Mesendoderm (in vitro differentiated cells): ENCODE data around the gene CDC40.
A peak's percentile ranks its signal among the peaks of the same experiment; 100 is the strongest.

Experiments
- DNase-seq: peaks from one replicate; pipeline ENCODE4 v3.0.0; 2013
- H2AK5ac ChIP-seq: 2 replicates; pipeline ENCODE4 v1.6.1; 2013; ENCODE audit warnings: low read length, inconsistent platforms
- H2BK120ac ChIP-seq: 2 replicates; pipeline ENCODE4 v1.6.1; 2013; ENCODE audit warnings: low read depth, mild to moderate bottlenecking, low read length, moderate library complexity, mixed read lengths
- H2BK15ac ChIP-seq: replicated peaks from 2 replicates; pipeline ENCODE4 v1.6.1; 2013; ENCODE audit warnings: low read depth, mild to moderate bottlenecking, moderate library complexity
- H2BK5ac ChIP-seq: 2 replicates; pipeline ENCODE4 v1.6.1; 2013; ENCODE audit warnings: low read length, inconsistent platforms
- H3K18ac ChIP-seq: 2 replicates; pipeline ENCODE4 v1.6.1; 2013; ENCODE audit warnings: mild to moderate bottlenecking, low read length, mixed read lengths
- H3K23ac ChIP-seq: one replicate; pipeline ENCODE4 v1.6.1; 2013; ENCODE audit warnings: low read length
- H3K27ac ChIP-seq: 2 replicates; pipeline ENCODE4 v1.5.1; 2013; ENCODE audit warnings: low read depth, mild to moderate bottlenecking, inconsistent platforms, low read length, moderate library complexity
- H3K27me3 ChIP-seq: 2 replicates; pipeline ENCODE4 v1.6.1; 2013; ENCODE audit warnings: low read length, control low read depth, mild to moderate bottlenecking, inconsistent platforms; ENCODE audit not compliant: insufficient read depth, poor library complexity
- H3K36me3 ChIP-seq: 2 replicates; pipeline ENCODE4 v1.6.1; 2013; ENCODE audit warnings: low read length, inconsistent platforms; ENCODE audit not compliant: control insufficient read depth, insufficient read depth
- H3K4ac ChIP-seq: one replicate; pipeline ENCODE4 v1.6.1; 2013; ENCODE audit warnings: low read depth, mild to moderate bottlenecking, low read length, moderate library complexity
- H3K4me1 ChIP-seq: 2 replicates; pipeline ENCODE4 v1.6.1; 2013; ENCODE audit warnings: low read depth, low read length, inconsistent platforms; ENCODE audit not compliant: control insufficient read depth
- H3K4me2 ChIP-seq: 2 replicates; pipeline ENCODE4 v1.6.1; 2013; ENCODE audit warnings: low read length
- H3K4me3 ChIP-seq: 2 replicates; pipeline ENCODE4 v1.5.1; 2013; ENCODE audit warnings: mild to moderate bottlenecking, low read length
- H3K56ac ChIP-seq: one replicate; pipeline ENCODE4 v1.6.1; 2013; ENCODE audit warnings: low read length
- H3K79me1 ChIP-seq: 2 replicates; pipeline ENCODE4 v1.6.1; 2013; ENCODE audit warnings: low read length, inconsistent platforms
- H3K79me2 ChIP-seq: 2 replicates; pipeline ENCODE4 v1.6.1; 2013; ENCODE audit warnings: mild to moderate bottlenecking, low read length; ENCODE audit not compliant: control insufficient read depth, insufficient read depth
- H3K9ac ChIP-seq: 2 replicates; pipeline ENCODE4 v1.6.1; 2013; ENCODE audit warnings: low read length, inconsistent platforms
- H4K5ac ChIP-seq: one replicate; pipeline ENCODE4 v1.6.1; 2013; ENCODE audit warnings: low read length
- H4K8ac ChIP-seq: one replicate; pipeline ENCODE4 v1.6.1; 2013; ENCODE audit warnings: low read depth, mild to moderate bottlenecking, control low read depth, low read length, moderate library complexity
- WGBS: extraction: QIAGEN DNeasy Blood & Tissue Kit; methylation state at CpG from one replicate; pipeline ENCODE4 v1.1.7; 2013; ENCODE audit warnings: low lambda C conversion rate, missing lambda C conversion rate; ENCODE audit not compliant: insufficient coverage; ENCODE audit errors: extremely low coverage; 5-methylcytosine and 5-hydroxymethylcytosine counted together

The CDC40 gene

GRCh38 chr6:110181131-110182030 is 1.2 kb downstream of the CDC40 start:
- peaks cover 37% of the 10 kb centered on the region for H3K79me2 ChIP-seq
- H2BK120ac ChIP-seq = no peak overlapping the region
- no peak overlapping the region for H4K5ac ChIP-seq
- no peak overlapping the region for H4K8ac ChIP-seq
- peak overlapping the region; percentile 95 for H3K4me3 ChIP-seq
- no peaks in the 10 kb centered on the region for H3K27me3 ChIP-seq
- peaks cover 14% of the 10 kb centered on the region for H3K79me1 ChIP-seq
- peak overlapping the region; percentile 94 for H3K56ac ChIP-seq
- no peak overlapping the region for H2BK5ac ChIP-seq
- peak overlapping the region; percentile 94 for H3K9ac ChIP-seq
- H3K36me3 ChIP-seq = no peaks in the 10 kb centered on the region
- H2BK15ac ChIP-seq = no peak overlapping the region
- no peak overlapping the region for H2AK5ac ChIP-seq
- DNase-seq = no peak
- peak overlapping the region; percentile 34 for H3K4me2 ChIP-seq
- no peak overlapping the region for H3K18ac ChIP-seq
- H3K27ac ChIP-seq = no peak overlapping the region
- H3K4me1 ChIP-seq = no peaks in the 10 kb centered on the region
- no peak overlapping the region for H3K4ac ChIP-seq
- no CpG with 5 or more reads among the region's 6 CpGs for WGBS
- no peak overlapping the region for H3K23ac ChIP-seq

GRCh38 chr6:110183292-110183885 is 3.2 kb downstream of the CDC40 start:
- Histone ChIP-seq H3K36me3 (no peaks in the 10 kb centered on the region), H4K5ac (no peak overlapping the region), H3K4me3 (no peak overlapping the region), H2AK5ac (no peak overlapping the region), H4K8ac (no peak overlapping the region), H3K56ac (no peak overlapping the region), H3K18ac (no peak overlapping the region), H3K4me2 (no peak overlapping the region), H3K27me3 (no peaks in the 10 kb centered on the region), H3K79me2 (peaks cover 38% of the 10 kb centered on the region), H2BK5ac (no peak overlapping the region), H3K79me1 (peaks cover 14% of the 10 kb centered on the region), H2BK15ac (no peak overlapping the region), H3K27ac (no peak overlapping the region), H3K4me1 (no peaks in the 10 kb centered on the region), H3K4ac (no peak overlapping the region), H3K9ac (no peak overlapping the region), H2BK120ac (no peak overlapping the region), H3K23ac (no peak overlapping the region)
- no CpG with 5 or more reads among the region's 5 CpGs for WGBS
- DNase-seq = no peak

- peaks cover 19% of the 10 kb centered on the region for H3K79me1 ChIP-seq
- peak overlapping the region; percentile 52 for H3K4ac ChIP-seq
- no peak overlapping the region for H3K9ac ChIP-seq
- H3K27me3 ChIP-seq = no peaks in the 10 kb centered on the region
- H3K23ac ChIP-seq = no peak overlapping the region
- no peak overlapping the region for H4K8ac ChIP-seq
- no peak overlapping the region for H2BK15ac ChIP-seq
- no peak overlapping the region for H2BK120ac ChIP-seq
- no peak for DNase-seq
- H3K18ac ChIP-seq = no peak overlapping the region
- peaks cover 48% of the 10 kb centered on the region for H3K79me2 ChIP-seq
- no CpG with 5 or more reads among the region's 3 CpGs for WGBS
- no peaks in the 10 kb centered on the region for H3K36me3 ChIP-seq
- no peak overlapping the region for H2BK5ac ChIP-seq
- no peak overlapping the region for H2AK5ac ChIP-seq
- no peak overlapping the region for H3K4me2 ChIP-seq
- peaks cover 9% of the 10 kb centered on the region for H3K4me1 ChIP-seq
- no peak overlapping the region for H3K56ac ChIP-seq
- no peak overlapping the region for H3K27ac ChIP-seq
- H3K4me3 ChIP-seq = no peak overlapping the region
- H4K5ac ChIP-seq = no peak overlapping the region
Observed at GRCh38 chr6:110185879-110186278, 5.7 kb downstream of the CDC40 start.

GRCh38 chr6:110188791-110189190 is 8.6 kb downstream of the CDC40 start:
- Histone ChIP-seq H3K36me3 (no peaks in the 10 kb centered on the region), H3K23ac (no peak overlapping the region), H3K18ac (no peak overlapping the region)

GRCh38 chr6:110190726-110191125 is 10.5 kb downstream of the CDC40 start:
- DNase-seq = peak; percentile 94
- Histone ChIP-seq H3K27me3 (no peaks in the 10 kb centered on the region), H3K56ac (no peak overlapping the region), H3K27ac (no peak overlapping the region), H3K4me3 (no peak overlapping the region), H3K23ac (no peak overlapping the region), H2BK120ac (no peak overlapping the region), H3K79me1 (peaks cover 13% of the 10 kb centered on the region), H3K4me2 (no peak overlapping the region), H4K5ac (no peak overlapping the region), H2BK15ac (no peak overlapping the region), H2AK5ac (no peak overlapping the region), H3K79me2 (peaks cover 20% of the 10 kb centered on the region), H3K18ac (no peak overlapping the region), H3K9ac (no peak overlapping the region), H4K8ac (no peak overlapping the region), H3K4ac (no peak overlapping the region), H3K36me3 (no peaks in the 10 kb centered on the region), H3K4me1 (peaks cover 12% of the 10 kb centered on the region), H2BK5ac (no peak overlapping the region)
- no CpG with 5 or more reads among the region's 6 CpGs for WGBS

More at GRCh38 chr6:110188791-110189190, 8.6 kb downstream of the CDC40 start:
- peaks cover 23% of the 10 kb centered on the region for H3K79me2 ChIP-seq
- peaks cover 12% of the 10 kb centered on the region for H3K79me1 ChIP-seq
- no peak overlapping the region for H4K5ac ChIP-seq
- H2BK15ac ChIP-seq = no peak overlapping the region
- H3K4ac ChIP-seq = no peak overlapping the region
- H3K56ac ChIP-seq = no peak overlapping the region
- no peak overlapping the region for H2BK5ac ChIP-seq
- no peak overlapping the region for H2AK5ac ChIP-seq
- no peak overlapping the region for H4K8ac ChIP-seq
- H3K9ac ChIP-seq = no peak overlapping the region
- DNase-seq = no peak
- no peak overlapping the region for H3K27ac ChIP-seq
- peaks cover 12% of the 10 kb centered on the region for H3K4me1 ChIP-seq
- no peak overlapping the region for H3K4me3 ChIP-seq
- no peaks in the 10 kb centered on the region for H3K27me3 ChIP-seq
- H2BK120ac ChIP-seq = no peak overlapping the region
- no peak overlapping the region for H3K4me2 ChIP-seq
